Right renal cortex interstitium (tissue), 3 donors: ENCODE data around the gene TNFRSF1A. TPM values are rescaled to one million over a fixed set of nuclear protein-coding genes. Genes with fewer than 3 reads are reported as not detected.
A peak's percentile ranks its signal among the peaks of the same experiment; 100 is the strongest.
"Not testable (repeated sequence)": the region's sequence is repeated elsewhere in the genome, so short reads cannot be mapped to it uniquely, and the experiment has no call there.

Experiments used
- DNase-seq, 3 donors: peaks; one replicate each; pipeline ENCODE4 v3.0.0-alpha.2; 2013; ENCODE audit warnings: low read depth in 3 of 3, low spot score in 2 of 3
- polyA plus RNA-seq, 3 donors: library from polyadenylated mRNA; unstranded; fragments of 120-200 nt; gene quantifications; one replicate each; pipeline ENCODE4 v1.2.1, GENCODE V29; 2013; ENCODE audit not compliant: insufficient read length in 3 of 3

Gene TNFRSF1A
- polyA plus RNA-seq, 3 donors = 86.6 to 103 (median 101) TPM

GRCh38 chr12:6338955-6339354 lies 2.9 kb downstream of the TNFRSF1A start:
- DNase-seq = no peak

- DNase-seq = not testable (repeated sequence)
Measured at GRCh38 chr12:6338536-6338935, 3.3 kb downstream of the TNFRSF1A start.

- no peak for DNase-seq
Measured at GRCh38 chr12:6337958-6338433, 3.9 kb downstream of the TNFRSF1A start.

GRCh38 chr12:6336889-6337853 lies 4.7 kb downstream of the TNFRSF1A start:
- no peak for DNase-seq

- peak; percentile 85 to 90 (median 86) for DNase-seq
Measured at GRCh38 chr12:6336079-6336888, 5.6 kb downstream of the TNFRSF1A start.

- DNase-seq = no peak
Measured at GRCh38 chr12:6335451-6336078, 6.3 kb downstream of the TNFRSF1A start.

GRCh38 chr12:6334940-6335450 lies 6.9 kb downstream of the TNFRSF1A start:
- DNase-seq = no peak

GRCh38 chr12:6334359-6334758 lies 7.5 kb downstream of the TNFRSF1A start:
- DNase-seq = no peak

GRCh38 chr12:6333566-6333965 lies 8.3 kb downstream of the TNFRSF1A start:
- DNase-seq = no peak

GRCh38 chr12:6333029-6333428 lies 8.8 kb downstream of the TNFRSF1A start:
- DNase-seq = no peak

GRCh38 chr12:6332459-6332858 lies 9.4 kb downstream of the TNFRSF1A start:
- DNase-seq = no peak

- DNase-seq = no peak
Measured at GRCh38 chr12:6330999-6331714, 10.7 kb downstream of the TNFRSF1A start.

GRCh38 chr12:6330192-6330591 lies 11.7 kb downstream of the TNFRSF1A start:
- no peak for DNase-seq

GRCh38 chr12:6329703-6330064 lies 12.2 kb downstream of the TNFRSF1A start:
- DNase-seq = no peak

GRCh38 chr12:6328945-6329702 lies 12.8 kb downstream of the TNFRSF1A start:
- DNase-seq = no peak

- DNase-seq = no peak
Measured at GRCh38 chr12:6328045-6328779, 13.7 kb downstream of the TNFRSF1A start.

GRCh38 chr12:6327229-6328041 lies 14.4 kb downstream of the TNFRSF1A start:
- DNase-seq = no peak
